Gastrocnemius medialis (tissue), 4 donors: ENCODE results near the gene ZNF77. TPM values are rescaled to one million over a fixed set of nuclear protein-coding genes. Genes with fewer than 3 reads are reported as not detected.
A peak's percentile ranks its signal among the peaks of the same experiment; 100 is the strongest.
"Not testable (repeated sequence)": the region's sequence is repeated elsewhere in the genome, so short reads cannot be mapped to it uniquely, and the experiment has no call there.

Experiments
- ATAC-seq, 2 donors: fragments of 150-250 bp; one replicate each; pipeline ENCODE4 v1.9.1; 2016
- DNase-seq, 2 donors: peaks; one replicate each; pipeline ENCODE4 v3.0.0-alpha.2; 2019
- H3K27ac ChIP-seq, 4 donors: fragments of 200-600 bp; sonication (generic); 1 replicate in 1 of 4; 2 replicates in 3 of 4; pipeline ENCODE4 v1.5.1; 2016 to 2018; ENCODE audit warnings: mild to moderate bottlenecking in 2 of 4, moderate library complexity in 1 of 4
- H3K27me3 ChIP-seq, 3 donors: fragments of 200-600 bp; sonication (generic) in 2 of 3; 1 replicate in 1 of 3; 2 replicates in 2 of 3; pipeline versions ENCODE4 v1.5.1 to v1.6.0; 2016 to 2019; ENCODE audit warnings: mild to moderate bottlenecking in 1 of 3, moderate library complexity in 1 of 3
- H3K36me3 ChIP-seq, 2 donors: fragments of 200-600 bp; sonication (generic) in 1 of 2; one replicate each; pipeline ENCODE4 v1.5.1; 2017 to 2018
- H3K4me1 ChIP-seq, 2 donors: fragments of 200-600 bp; sonication (generic) in 1 of 2; one replicate each; pipeline ENCODE4 v1.5.1; 2016 to 2017; ENCODE audit warnings: mild to moderate bottlenecking in 2 of 2
- H3K4me3 ChIP-seq, 4 donors: fragments of 200-600 bp; sonication (generic) in 3 of 4; 1 replicate in 1 of 4; 2 replicates in 3 of 4; pipeline ENCODE4 v1.5.1; 2016 to 2019; ENCODE audit warnings: mild to moderate bottlenecking in 2 of 4
- H3K9me3 ChIP-seq, 3 donors: fragments of 200-600 bp; sonication (generic) in 2 of 3; 1 replicate in 1 of 3; 2 replicates in 2 of 3; pipeline ENCODE4 v1.5.1; 2016 to 2019
- POLR2A ChIP-seq, 2 donors: fragments of 450-650 bp; IDR thresholded peaks; one replicate each; pipeline ENCODE4 v1.6.1; 2017; ENCODE audit warnings: antibody characterized with exemption in 2 of 2, mild to moderate bottlenecking in 2 of 2, moderate library complexity in 2 of 2
- in situ Hi-C, 4 donors: fragments of 200-750 bp; cut with MboI; loops; one replicate each; pipeline versions ENCODE4 v1.15.0 to v1.8.0; 2017; ENCODE audit warnings: low sequenced_read_pairs in 4 of 4
- intact Hi-C: fragments of 100-400 bp; cut with DNase I; formaldehyde crosslinking; loops from one replicate; pipeline ENCODE4 v1.15.1; 2023; ENCODE audit warnings: low total_unique reads
- total RNA-seq, 4 donors: library from RNA; depleted of rRNA; stranded (reverse); fragments of >200 nt; gene quantifications; one replicate each; pipeline versions ENCODE4 v1.1.0 to v1.2.3, GENCODE V29; 2016
- TF ChIP-seq, protein P1 (sequence below), 5 experiments: fragments of 450-650 bp in 3 of 5; fragments of 200-600 bp in 2 of 5; sonication (generic) in 2 of 5; IDR thresholded peaks in 4 of 5; conservative IDR thresholded peaks in 1 of 5; 1 replicate in 4 of 5; 2 replicates in 1 of 5; pipeline ENCODE4 v1.5.1; 2016 to 2019; ENCODE audit warnings: antibody characterized with exemption in 5 of 5, mild to moderate bottlenecking in 3 of 5, moderate library complexity in 3 of 5

Gene ZNF77
- total RNA-seq, 4 donors from 2014 or later = 1.3 to 4.7 (median 1.5) TPM

DNA sequence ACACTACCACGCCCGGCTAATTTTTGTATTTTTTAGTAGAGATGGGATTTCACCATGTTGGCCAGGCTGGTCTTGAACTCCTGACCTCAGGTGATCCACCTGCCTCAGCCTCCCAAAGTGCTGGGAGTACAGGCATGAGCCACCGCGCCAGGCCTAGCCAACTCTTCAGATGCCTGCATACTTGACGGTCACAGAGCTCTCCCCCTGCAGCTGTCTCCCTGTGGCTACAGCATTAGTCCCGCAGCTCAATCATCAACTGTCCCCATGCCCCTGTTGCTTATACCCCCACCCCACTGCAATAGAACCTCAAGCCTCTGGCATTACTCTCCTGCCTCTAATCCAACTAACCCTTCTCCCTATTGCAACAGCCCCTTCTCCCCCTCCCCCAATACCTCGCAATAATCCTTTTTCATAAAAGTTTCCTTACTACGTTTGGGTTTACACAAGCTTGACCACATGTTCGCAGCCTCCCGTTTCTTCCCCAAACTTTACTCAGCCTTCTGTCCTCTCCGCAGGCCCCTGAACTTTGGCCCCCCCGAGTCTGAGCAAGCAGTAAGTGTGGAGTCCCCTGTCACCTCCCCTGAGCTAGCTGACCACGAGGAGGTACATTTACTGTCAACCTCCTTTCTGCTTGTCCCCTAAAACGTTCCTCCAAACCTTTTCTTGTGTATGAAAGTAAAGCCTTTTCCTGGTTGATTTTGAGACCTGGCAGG is 1.7 kb downstream of the ZNF77 start:
- no peaks in the 10 kb centered on the region for H3K27me3 ChIP-seq
- no peak overlapping the region for H3K4me3 ChIP-seq
- intact Hi-C loops = no loop called here
- TF ChIP-seq, protein P1, sequence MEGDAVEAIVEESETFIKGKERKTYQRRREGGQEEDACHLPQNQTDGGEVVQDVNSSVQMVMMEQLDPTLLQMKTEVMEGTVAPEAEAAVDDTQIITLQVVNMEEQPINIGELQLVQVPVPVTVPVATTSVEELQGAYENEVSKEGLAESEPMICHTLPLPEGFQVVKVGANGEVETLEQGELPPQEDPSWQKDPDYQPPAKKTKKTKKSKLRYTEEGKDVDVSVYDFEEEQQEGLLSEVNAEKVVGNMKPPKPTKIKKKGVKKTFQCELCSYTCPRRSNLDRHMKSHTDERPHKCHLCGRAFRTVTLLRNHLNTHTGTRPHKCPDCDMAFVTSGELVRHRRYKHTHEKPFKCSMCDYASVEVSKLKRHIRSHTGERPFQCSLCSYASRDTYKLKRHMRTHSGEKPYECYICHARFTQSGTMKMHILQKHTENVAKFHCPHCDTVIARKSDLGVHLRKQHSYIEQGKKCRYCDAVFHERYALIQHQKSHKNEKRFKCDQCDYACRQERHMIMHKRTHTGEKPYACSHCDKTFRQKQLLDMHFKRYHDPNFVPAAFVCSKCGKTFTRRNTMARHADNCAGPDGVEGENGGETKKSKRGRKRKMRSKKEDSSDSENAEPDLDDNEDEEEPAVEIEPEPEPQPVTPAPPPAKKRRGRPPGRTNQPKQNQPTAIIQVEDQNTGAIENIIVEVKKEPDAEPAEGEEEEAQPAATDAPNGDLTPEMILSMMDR (IDR thresholded peaks at IDR 0.05 in 4 of 5, conservative IDR thresholded peaks at IDR 0.05 in 1 of 5) = no peak
- no peak for TF ChIP-seq POLR2A (IDR thresholded peaks at IDR 0.05)
- DNase-seq (no peak), ATAC-seq (no peak)
- peaks cover 5 to 14% of the 10 kb centered on the region in 2 donors for H3K4me1 ChIP-seq
- H3K9me3 ChIP-seq = no peaks in the 10 kb centered on the region
- no peak overlapping the region for H3K27ac ChIP-seq
- in situ Hi-C loops = no loop called here
- peaks cover 0 to 11% of the 10 kb centered on the region in 2 donors for H3K36me3 ChIP-seq

DNA sequence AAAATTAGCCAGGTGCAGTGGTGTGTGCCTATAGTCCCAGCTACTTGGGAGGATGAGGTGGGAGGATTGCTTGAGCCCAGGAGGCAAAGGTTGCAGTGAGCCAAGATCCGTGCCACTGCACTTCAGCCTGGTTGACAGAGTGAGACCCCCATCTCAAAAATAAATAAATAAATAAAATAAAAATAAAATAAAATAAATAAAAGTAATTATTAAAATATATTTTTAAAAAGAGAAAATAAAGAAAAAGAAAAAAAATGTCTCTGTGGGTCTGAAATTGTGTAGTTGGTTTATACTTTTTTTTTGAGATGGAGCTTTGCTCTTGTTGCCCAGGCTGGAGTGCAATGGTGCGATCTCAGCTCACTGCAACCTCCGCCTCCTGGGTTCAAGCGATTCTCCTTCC is 8.9 kb downstream of the ZNF77 start:
- H3K4me1 ChIP-seq, in situ Hi-C loops, intact Hi-C loops, H3K27ac ChIP-seq, H3K4me3 ChIP-seq, DNase-seq, ATAC-seq, H3K27me3 ChIP-seq: not testable (repeated sequence)
- Histone ChIP-seq H3K9me3 (peaks cover 7 to 31% (median 15%) of the 10 kb centered on the region in 3 donors), H3K36me3 (peaks cover 14 to 77% of the 10 kb centered on the region in 2 donors)

DNA sequence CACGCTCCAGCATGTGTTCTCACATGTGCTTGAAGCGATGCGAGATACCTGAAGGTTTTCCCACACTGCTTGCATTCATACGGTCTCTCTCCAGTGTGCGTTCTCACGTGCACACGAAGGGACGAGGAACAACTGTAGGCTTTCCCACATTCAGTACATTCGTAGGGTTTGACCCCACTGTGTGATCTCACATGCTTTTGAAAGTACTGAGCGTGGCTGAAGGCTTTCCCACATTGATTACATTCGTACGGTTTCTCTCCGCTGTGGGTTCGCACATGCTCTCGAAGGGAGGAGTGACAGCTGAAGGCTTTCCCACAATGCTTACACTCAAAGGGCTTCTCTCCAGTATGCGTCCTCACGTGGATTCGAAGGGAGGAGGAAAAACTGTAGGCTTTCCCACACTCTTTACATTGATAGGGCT is 11.3 kb downstream of the ZNF77 start:
- Histone ChIP-seq H3K4me3 (peak overlapping the region in 1 of 4 donors; percentile 34), H3K9me3 (peaks cover 7 to 31% (median 15%) of the 10 kb centered on the region in 3 donors), H3K36me3 (peaks cover 14 to 73% of the 10 kb centered on the region in 2 donors), H3K27ac (no peak overlapping the region), H3K4me1 (no peaks in the 10 kb centered on the region), H3K27me3 (no peaks in the 10 kb centered on the region)
- ATAC-seq (no peak), DNase-seq (no peak)
- in situ Hi-C loops = no loop called here
- intact Hi-C loops = no loop called here
- TF ChIP-seq POLR2A (IDR thresholded peaks at IDR 0.05) = no peak

DNA sequence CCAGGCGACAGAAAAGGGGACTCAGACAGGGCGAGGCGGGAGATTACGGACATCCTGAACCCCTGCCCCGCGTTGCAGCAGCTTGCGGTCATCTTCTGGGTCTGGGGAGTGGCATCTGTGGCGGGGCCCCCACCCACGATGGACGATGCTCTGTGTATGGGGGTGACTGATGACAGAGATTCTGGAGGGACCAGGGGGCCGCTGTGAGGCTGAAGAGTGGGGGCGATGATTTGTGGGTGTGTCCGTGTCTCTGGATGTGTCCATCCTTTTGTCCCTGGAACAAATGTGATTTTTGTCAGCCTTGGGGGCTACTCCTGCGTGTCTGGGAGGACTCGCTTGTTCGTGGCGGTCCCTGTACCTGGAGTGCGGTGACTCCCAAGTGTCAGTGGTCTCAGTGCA is 17.7 kb downstream of the ZNF77 start:
- ATAC-seq = no peak
- Histone ChIP-seq H3K36me3 (peaks cover 0 to 12% of the 10 kb centered on the region in 2 donors), H3K4me3 (no peak overlapping the region), H3K27ac (no peak overlapping the region), H3K9me3 (peaks cover 0 to 6% (median 0%) of the 10 kb centered on the region in 3 donors), H3K4me1 (no peaks in the 10 kb centered on the region), H3K27me3 (no peaks in the 10 kb centered on the region)
- DNase-seq = no peak
- intact Hi-C loops (no loop called here), in situ Hi-C loops (no loop called here)
- TF ChIP-seq POLR2A (IDR thresholded peaks at IDR 0.05) = no peak
- TF ChIP-seq, protein P1 (IDR thresholded peaks at IDR 0.05 in 4 of 5, conservative IDR thresholded peaks at IDR 0.05 in 1 of 5) = no peak

DNA sequence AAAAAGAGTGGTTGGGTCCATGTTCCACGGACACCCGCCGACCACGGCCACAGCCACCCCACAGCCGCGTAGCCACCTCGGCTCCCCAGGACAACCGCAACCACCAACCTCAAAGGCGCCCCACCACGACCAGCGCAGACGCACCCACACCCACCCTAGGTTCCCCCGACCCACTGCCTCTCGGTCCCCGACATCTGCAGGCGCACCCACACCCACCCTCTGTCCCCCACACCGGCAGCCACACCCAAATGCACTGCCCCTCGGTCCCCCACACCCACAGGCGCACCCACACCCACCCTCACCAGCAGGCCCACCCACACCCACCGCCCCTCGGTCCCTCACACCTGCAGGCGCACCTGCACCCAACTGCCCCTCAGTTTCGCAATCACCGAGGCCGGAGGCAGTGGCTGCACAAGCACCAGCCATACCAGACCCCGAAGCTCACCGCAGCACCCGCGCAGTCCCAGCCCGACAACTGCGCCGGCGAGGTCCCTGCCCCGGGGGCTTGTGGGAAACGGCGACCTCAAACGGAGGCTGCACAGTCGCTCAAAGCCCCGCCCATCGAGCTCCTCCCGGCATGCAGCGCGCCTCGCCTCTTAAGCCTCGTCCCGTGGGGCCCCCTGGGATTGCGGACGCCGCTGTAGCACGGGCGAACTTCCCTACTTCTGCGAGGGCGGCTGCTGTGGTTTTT is 18.3 kb downstream of the ZNF77 start:
- intact Hi-C loops = no loop called here

More for the DNA sequence above, 18.3 kb downstream of the ZNF77 start:
- DNase-seq (no peak), ATAC-seq (no peak)
- Histone ChIP-seq H3K36me3 (peaks cover 0 to 9% of the 10 kb centered on the region in 2 donors), H3K27ac (no peak overlapping the region), H3K4me3 (no peak overlapping the region), H3K27me3 (no peaks in the 10 kb centered on the region), H3K9me3 (peaks cover 0 to under 1% (median 0%) of the 10 kb centered on the region in 3 donors), H3K4me1 (no peaks in the 10 kb centered on the region)
- in situ Hi-C loops = no loop called here
- TF ChIP-seq, protein P1 (IDR thresholded peaks at IDR 0.05 in 4 of 5, conservative IDR thresholded peaks at IDR 0.05 in 1 of 5) = no peak
- TF ChIP-seq POLR2A (IDR thresholded peaks at IDR 0.05) = no peak
